Measurements from ENCODE around the gene PTRHD1.
"Not testable (repeated sequence)": the region's sequence is repeated elsewhere in the genome, so short reads cannot be mapped to it uniquely, and the experiment has no call there.

Gene PTRHD1

DNA sequence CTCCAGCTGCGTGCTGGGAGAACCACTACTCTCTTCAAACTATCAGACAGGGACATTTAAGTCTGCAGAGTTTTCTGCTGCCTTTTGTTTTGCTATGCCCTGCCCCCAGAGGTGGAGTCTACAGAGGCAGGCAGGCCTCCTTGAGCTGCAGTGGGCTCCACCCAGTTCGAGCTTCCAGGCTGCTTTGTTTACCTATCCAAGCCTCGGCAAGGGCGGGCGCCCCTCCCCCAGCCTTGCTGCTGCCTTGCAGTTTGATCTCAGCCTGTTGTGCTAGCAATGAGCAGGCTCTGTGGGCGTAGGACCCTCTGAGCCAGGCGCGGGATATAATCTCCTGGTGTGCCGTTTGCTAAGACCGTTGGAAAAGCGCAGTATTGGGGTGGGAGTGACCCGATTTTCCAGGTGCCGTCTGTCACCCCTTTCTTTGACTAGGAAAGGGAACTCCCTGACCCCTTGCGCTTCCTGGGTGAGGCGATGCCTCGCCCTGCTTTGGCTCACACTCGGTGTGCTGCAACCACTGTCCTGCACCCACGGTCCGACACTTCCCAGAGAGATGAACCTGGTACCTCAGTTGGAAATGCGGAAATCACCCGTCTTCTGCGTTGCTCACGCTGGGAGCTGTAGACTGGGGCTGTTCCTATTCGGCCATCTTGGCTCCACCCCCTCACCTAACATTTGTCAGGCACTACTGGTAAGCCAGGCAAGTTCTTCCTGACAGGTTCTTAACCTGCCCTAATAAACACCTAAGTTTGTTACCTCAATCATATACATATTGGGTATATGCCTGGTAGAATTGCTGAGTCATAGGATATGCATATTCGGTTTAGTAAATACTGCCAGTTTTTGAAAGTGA, 12.8 kb upstream of the PTRHD1 start:
- not testable (repeated sequence) for DNase-seq

DNA sequence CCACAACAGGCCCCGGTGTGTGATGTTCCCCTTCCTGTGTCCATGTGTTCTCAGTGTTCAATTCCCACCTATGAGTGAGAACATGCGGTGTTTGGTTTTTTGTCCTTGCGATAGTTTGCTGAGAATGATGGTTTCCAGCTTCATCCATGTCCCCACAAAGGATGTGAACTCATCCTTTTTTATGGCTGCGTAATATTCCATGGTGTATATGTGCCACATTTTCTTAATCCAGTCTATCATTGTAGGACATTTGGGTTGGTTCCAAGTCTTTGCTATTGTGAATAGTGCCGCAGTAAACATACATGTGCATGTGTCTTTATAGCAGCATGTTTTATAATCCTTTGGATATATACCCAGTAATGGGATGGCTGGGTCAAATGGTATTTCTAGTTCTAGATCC, 7.3 kb upstream of the PTRHD1 start:
- DNase-seq: not testable (repeated sequence)

DNA sequence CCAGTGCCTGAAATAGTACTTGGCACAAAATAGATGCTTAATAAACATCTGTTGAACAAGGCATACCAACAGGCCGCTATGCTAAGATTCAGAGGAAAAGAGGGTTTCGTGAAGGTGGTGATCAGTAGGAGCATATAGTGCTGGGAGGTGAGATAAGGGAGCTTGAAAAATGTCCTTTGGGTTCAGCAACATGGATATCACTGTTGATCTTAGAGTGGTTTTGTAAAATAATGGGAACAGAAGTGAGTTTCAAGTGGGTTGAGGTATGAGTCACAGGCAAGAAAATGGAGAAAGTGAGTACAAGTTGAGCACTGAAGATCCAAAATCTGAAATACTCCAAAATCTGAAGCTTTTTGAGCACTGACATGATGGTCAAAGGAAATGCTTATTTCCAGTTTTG, 4.5 kb upstream of the PTRHD1 start:
- DNase-seq: no peak

DNA sequence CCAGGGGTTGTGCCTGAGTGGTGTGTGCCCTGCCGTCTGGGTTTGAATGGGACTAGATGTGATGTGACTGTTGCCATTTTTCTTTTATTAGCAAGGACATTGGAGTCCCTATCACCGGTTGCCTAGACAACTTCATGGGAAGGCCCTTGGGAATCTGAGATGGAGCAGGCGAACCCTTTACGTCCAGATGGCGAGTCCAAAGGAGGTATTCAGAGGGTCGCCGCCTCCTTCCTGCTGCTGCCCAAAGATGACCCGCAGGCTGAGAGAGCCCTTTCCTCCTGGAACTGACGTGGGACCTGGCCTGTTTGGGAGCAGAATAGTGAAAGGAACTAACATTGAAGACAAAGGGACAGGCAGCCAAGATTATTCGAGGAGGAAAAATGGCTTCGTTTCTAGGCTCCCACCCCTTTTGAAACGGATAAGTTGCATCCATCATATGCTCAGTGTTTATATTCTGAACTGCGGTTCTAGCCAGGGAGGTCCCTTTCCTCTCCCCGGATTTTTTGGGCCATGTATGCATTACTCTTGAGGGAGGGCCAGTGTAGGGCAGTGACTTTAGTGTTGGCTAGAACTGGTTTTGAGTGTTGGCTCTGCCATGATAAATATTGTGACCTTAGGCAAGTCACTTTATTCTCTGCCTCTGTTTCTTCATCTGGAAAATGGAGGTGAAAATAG, 707 bp upstream of the PTRHD1 start:
- peak; percentile 38 for DNase-seq

DNA sequence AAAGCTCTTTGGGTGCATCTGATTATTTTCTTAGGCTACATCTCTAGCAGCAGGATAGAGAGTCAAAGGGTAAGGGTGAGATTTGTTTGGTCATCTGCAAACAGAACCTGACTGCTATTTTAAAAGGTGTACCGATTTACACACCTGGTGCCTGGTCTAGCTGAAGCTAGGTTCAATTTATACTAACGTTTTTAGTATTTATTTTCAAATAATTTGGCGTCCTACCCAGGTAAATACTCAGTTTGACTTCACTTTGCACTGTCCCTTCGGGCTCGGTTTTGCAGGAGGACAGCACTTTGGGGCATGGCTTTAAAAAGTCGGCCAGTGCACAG, 683 bp downstream of the PTRHD1 start:
- DNase-seq: no peak

DNA sequence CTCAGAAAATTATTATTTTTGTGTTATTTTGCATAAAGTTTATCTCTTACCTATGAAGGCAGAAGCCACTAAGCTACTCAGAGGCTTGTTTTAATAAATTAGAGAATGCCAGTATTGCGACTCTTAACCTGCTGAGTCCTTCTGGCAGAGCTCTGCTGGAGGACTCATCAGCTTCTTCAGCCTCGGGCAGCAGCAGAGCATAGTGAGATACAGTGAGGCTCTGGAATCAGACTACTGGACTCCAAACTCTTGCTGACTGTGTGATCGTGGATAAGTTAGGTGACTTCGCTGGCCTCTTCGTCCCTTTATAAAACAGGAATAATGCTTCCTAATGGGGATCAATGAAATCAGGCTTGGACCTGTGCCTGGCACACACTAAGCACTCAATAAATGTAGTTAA, 1.7 kb downstream of the PTRHD1 start:
- DNase-seq: no peak

DNA sequence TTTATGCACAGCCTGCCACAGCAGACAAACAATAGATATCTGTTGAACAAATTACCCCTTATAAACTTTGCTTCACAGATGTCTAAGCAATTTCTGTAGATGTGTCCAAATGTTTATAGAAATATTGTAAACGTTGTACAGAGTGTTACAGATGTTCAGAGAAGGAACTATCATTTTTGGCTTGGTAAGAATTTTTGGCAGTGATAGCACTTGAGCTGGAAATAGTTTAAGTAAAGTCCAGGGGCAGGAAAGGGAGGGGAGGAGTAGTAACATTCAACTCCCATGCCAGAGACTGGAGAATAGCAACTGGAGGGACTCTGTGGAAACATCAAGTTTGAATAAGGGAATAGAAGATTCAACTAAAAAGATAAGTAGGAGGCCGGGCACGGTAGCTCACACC, 4.4 kb downstream of the PTRHD1 start:
- DNase-seq: no peak

DNA sequence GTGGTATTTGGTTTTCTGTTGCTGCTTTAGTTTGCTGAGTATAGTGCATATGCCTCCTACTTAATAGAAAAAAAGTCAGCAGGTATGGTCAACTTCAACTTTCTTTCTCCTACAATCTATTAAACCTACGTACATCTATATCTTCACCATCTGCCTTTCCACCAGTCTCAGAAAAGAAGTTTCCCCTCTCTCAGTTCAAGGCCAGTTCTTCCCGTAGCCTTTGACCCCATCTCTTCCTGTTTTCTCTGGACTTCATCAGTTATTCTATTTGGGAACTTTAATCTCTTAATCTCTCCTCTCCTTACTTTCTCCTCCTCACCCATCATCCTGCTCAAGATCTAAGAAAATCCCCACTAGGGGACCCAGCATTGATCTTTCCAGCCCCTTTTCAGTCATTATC, 5.7 kb downstream of the PTRHD1 start:
- DNase-seq: no peak

DNA sequence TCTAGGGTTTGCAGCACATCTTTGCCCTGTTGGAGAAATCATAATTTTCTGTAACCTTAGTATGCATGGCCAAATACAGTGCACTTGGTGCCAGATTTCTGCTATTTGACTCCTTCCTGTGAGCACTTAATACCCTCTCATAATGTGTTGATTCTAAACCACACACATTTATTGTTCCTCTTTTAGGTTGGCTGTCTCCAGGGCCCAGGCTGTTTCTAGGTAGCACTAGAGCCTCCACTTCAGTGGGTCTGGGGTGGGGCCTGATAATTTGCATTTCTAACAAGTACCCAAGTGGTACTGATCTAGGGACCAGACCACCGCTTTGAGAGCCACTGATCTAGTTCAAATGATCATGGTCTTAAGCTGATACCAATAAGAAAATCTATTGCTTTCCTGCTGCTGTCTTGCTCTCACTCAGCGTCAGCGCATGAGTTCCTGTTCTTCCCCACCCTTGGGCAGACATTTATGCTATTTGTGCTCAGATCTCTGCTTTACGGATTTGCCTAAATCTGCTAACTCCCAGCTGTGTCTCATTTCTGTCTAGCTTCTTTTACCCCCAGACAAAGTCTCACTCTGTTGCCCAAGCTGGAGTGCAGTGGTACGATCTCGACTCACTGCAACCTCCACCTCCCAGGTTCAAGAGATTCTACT, 7.4 kb downstream of the PTRHD1 start:
- DNase-seq: no peak

DNA sequence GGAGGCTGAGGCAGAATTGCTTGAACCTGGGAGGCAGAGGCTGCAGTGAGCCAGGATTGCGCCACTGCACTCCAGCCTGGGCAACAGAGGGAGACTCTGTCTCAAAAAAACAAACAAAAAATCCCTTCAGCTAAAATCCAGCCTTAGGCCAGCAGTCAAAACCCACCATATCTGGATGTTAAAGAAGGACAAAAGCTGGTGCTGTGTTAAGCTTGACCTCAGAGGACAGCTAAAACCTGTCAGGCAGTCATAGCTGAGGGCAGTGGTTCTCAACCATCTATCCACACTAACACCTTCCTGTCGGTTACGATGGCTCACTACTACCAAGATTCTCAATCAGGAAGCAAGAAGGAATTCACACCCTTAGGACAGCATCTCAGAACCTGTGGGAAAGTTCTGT, 9.6 kb downstream of the PTRHD1 start:
- no peak for DNase-seq

DNA sequence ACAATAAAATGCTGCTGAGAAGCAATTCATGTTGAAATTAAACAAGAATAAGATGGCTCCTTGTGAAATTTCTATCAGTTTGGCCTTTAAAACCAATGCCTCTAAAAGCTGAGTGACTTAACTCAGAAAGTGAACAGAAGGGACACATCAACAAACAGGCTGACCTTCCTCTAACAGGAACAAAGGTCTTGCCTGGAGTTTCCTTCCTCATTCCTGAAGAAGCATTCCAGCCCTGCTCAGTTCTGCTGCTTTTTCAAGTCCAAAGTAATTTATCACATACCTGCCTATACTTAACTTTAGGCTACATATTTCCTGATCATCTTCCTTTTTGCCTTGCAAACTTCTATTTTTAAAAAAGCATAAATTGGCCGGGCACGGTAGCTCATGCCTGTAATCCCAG, 14.1 kb downstream of the PTRHD1 start:
- DNase-seq: no peak

DNA sequence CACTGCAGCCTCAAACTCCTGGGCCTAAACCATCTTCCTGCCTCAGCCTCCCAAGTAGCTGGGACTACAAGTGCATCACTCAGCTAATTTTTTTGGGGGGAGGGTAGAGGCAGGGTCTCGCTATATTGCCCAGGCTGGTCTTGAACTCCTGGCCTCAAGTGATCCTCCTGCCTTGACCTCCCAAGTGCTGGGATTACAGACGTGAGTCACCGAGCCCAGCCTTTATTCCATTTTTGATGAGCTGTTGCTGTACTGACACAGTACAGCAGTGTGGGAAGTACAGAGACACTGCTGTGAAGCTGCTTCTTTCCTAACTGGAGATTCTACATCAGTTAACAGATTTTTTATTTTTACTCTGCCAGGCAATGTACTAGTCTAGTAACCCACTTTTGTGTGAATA, 18.8 kb downstream of the PTRHD1 start:
- DNase-seq: no peak

DNA sequence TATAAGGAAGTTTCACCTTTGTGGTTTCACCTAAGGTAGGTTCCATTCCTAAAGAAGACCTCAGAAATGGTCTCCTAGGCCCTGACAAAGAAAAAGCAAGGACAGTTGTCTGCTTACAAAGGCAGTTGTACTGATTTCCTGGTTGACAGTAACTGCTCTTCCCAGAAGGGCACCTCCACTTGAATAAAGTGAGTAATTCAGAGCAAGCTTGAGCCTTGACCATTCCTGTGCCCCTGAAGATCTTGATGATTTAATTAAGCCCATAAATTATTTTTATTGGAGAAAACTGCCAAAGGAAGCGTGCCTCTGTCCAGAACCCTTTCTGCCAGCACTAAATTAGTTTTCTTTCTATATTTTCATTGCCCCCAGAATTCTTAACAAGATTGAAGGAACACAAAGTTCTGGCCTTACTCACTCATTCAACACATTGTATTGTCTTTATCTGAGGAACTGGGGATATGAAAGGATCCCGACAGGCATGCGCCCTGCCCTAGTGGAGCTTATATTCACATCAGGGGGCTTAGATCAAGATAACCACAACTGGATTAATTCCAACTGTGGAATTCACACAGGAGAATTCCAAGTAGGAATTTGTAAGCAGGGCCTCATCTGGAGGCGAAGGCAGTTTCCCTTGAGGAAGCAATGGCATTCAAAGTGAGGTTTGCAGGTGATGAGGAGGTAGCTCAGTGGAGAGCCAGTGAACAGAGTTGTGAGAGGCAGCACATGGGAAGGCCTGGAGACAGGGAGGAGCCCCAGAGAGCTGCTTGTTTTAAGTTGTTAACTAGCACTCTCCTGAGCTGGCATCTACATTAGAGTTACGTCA, 21.2 kb downstream of the PTRHD1 start:
- no peak for DNase-seq

DNA sequence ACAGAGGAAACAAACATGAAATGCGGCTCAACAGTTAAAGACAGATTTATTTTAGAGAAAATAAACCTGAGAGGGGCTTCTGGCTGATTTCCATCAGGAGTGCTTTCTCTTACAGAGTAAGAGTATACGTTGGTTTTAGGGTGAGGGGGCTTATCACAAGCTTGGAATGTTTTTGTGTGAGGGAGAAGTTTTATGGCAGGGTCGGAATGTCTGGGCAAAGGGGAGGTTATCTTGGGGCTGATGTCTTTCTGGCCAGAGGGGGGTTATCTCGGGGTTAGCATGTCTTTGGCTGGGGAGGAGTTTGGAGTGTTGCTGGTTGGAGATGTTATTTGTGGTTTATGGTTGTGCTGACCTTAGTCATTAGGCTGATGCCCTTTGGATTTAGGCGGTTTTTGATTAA, 22.1 kb downstream of the PTRHD1 start:
- DNase-seq: no peak

DNA sequence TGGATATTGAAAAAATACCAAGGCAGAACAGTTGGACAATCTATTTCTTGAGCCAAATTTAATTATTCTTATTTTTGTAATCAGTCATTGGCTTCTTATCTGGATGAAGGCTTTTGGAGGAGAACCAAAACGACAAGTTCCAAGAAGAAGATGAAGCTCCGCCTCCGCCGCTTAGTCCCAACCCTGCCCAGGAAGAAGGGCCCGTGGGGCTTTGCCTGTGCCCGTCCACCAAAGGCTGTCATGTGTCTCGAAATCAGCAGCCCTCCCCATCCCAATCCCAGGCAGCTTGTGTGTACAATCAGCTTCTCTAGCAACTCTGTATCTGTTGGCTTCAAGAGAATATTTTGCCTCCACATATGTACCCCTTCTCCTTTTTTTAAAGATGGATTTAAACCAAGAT, 24.6 kb downstream of the PTRHD1 start:
- DNase-seq: no peak

DNA sequence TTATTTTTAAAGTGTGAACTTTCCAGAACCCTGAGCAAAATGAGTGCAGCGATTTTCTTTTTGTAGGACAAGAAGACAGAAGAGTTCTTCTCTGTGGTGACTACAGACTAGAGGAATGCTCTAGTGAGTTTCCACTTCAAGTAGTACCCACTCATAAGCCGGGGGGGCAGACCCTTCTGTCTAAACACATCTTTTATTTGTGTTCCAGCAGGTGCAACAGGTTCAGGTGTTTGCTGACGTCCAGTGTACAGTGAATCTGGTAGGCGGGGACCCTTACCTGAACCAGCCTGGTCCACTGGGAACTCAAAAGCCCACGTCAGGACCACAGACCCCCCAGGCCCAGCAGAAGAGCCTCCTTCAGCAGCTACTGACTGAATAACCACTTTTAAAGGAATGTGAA, 25.2 kb downstream of the PTRHD1 start:
- DNase-seq: no peak

DNA sequence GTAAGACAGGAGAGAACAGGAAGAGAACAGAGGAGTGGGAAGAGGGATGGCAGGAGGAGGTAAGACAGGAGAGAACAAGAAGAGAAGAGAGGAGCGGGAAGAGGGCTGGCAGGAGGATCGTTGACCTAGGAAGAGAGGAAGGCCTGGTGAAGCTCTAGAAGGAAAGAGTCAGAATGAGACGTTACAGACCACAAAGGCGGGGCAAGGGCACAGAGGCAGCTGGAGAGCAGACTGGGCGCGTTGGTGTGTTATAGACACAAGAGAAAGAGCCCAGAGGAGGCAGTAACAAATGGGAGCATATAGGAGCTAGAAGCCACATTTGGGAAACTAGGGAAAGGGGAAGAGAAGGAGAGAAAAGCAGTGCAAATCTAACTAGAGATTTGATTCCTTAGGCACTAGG, 26.6 kb downstream of the PTRHD1 start:
- no peak for DNase-seq

DNA sequence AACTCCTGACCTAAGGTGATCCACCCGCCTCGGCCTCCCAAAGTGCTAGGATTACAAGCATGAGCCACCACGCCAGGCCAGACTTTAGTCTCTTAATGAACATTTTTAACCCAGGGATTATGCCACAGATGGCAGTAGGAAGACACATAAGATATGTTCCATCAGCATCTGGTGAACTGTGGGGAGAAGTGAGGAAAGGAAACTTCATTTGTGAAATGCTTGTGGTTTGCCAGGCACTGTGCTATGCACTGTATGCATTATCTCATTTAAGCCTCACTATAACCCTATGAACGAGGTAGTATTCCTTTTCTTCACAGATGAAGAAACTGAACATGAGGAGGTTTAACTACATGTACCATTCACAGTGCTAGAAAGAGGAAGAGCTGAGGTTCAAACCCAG, 29.3 kb downstream of the PTRHD1 start:
- no peak for DNase-seq

DNA sequence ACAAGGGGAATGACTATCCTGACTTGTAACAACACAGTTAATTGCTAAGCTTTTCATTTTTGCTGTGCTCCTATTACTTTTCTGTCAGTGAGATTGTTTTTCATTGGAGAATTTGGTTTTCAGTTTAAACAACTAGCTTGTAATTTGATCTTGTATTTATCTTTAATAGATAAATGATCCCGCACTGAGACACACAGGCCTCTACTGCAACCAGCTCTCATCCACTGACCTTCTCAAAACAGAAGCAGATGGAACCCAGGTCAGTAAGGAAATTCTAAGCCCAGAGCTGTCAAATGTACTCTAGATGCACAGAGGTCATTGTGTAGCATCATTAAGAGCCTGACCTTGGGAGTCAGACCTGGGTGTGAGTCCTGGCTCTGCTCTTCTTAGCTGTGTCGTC, 30.7 kb downstream of the PTRHD1 start:
- no peak for DNase-seq

DNA sequence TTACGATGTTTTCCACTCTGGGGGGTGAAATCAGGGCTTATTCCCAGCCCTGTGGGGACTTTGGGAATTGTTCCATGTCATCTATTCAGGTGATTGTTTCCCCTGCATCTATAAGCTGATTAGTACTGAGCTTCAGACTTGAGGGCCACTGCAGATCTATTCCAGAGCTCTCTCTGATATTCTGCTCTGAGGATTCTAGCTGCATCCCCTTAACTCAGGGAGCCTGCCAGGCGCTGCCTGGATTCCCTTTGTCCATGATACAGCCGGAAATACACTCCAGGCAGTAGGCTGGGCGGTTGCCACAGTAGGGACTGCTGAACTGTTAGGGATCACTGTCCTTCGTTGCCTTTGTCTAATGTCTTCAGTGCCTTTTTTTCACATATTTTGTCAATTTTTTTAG, 31.3 kb downstream of the PTRHD1 start:
- DNase-seq: no peak

DNA sequence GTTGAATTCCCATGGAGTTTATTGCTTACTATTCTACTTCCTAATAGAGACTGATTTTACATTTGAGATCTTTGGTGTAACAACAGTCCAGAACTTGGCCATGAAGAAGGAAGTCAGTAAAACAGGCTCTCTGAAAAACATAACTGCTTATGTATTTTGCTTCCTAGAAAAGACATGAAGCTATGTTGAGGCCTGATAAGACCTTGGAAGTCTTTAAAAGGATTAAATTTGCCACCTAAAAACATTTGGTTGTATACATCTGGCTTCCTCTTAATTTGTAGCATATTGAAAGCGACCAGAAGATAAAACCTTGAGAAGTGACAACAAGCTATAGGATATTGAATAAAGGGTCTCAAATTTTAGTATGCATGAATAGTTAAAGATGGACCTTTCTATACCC, 36.4 kb downstream of the PTRHD1 start:
- no peak for DNase-seq

DNA sequence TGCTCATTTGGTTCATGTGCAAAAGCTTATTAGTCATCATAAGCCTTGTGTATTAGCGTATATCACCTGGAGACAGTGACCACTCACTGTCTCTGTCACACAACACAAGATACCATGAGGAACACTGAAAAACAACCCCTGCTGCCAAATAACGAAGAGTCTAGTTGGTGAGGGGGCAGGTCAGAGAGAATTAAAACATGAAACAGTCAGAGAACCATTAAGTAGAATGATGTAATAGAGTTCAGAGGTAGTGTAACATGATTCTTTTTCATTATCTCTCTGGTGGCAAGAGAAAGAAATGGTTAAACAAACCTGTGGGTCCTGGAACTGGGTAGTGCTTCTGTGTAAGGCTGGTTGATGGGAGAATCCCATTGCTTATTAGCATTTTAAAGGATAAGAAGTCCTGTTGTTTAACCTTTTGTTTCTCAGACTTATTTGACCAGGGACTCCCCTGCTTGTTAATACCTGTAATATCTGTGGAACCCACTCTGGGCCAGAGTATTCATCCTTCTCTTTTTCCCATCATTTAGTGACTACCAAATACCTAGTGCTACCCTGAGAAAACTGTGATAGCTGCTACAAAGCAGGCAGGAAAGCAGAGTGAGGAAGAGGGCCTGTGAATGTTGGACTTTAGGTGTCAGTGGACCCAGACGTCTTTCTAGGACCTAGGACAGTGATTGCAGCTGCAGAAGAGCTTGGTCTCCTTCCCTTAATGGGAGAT, 38.0 kb downstream of the PTRHD1 start:
- no peak for DNase-seq

All from NCI-H1694 treated with DMSO at 0.1 percent for 48 hours (cell line).